ENCODE results near the gene S100A5. TPM values are rescaled to one million over a fixed set of nuclear protein-coding genes. Genes with fewer than 3 reads are reported as not detected.

S100A5 gene
- total RNA-seq, 1 donor from 2014 or later: 2.7 TPM

DNA sequence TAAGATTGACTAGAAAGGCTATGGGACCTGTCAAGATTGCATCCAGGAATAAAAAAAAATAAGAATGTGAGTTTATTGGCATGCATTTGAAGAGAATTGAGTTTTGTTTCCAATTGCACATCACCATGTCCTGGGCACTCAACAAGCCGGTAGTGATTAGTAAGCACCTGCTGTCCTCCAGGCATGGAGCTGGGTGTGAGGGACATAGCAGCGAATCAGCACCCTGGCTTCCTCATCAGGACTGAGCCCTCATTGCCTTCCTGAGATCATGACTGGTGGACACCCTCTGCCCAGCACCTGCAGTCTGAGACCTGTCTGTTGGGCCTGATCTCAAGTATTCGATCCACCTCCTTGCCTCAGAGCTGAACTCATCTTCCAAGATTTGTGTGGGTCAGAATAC, 31.7 kb downstream of the S100A5 start:
- no peak for DNase-seq (ENCODE audit: low read depth)
- no peak for TF ChIP-seq CTCF (conservative IDR thresholded peaks at IDR 0.05; ENCODE audit: low read depth, low read length)
- no peak overlapping the region for H3K4me3 ChIP-seq (ENCODE audit: low read depth, low read length)

DNA sequence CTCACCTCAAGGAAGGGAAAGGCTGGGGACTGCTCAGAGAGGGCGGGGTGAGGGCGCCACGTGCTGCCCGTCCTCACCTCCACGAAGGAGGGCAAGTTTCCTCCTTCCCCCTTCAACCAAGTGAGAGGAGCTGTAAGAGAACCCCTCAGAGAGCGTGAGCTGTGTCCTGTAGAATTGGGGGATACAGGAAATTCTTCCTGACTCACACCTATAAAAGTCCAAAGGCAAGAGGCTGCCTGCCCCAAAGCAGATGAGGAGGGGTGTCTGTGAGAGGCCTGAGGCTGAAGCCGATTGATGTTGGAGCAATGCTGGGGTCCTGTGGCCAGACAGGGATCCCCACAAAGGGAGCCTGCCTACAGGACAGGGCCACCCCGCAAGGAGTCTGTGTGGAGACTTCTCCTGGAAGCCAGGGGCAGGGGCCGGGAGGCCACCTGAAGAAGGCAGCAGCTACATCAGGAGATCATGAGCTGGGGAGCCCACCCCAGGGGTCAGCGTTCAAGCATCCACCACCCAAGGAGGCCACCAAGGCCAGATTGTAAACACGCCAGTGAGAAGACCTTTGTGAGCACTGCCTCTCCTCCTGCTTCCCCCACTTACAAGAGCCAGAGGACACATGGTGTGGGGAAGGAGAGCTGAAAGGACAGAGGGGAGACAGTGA, 32.7 kb downstream of the S100A5 start:
- no peak overlapping the region for H3K4me3 ChIP-seq (ENCODE audit: low read depth, low read length)
- no peak for TF ChIP-seq CTCF (conservative IDR thresholded peaks at IDR 0.05; ENCODE audit: low read depth, low read length)
- DNase-seq (ENCODE audit: low read depth): no peak

DNA sequence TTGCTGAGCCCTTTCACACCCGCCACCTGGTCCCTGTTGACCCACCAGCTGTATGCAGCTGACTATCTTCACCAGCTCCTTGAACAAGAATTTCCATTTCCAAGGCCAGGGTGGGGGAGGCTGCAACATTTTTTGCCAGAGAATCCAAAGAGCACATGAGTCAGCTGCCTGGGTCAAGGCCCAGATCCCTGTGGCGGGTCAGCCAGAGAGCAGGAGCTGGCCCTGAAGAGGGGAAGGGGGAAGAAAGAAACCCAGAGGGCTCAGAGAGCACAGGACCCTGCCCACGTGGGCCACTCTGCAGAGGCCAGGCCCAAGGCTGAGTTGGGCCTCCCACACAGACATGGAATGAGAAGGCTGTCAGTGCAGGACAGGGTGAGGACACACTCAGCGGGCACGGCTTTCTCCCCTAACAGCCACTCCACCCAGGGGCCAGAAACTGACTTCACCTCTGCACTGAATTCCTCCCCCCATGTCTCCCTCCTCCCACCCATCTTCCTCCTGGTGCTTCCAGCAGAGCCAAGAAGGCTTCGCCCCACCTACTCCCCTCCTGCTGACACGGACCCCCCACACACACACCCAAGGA, 33.8 kb downstream of the S100A5 start:
- TF ChIP-seq CTCF (conservative IDR thresholded peaks at IDR 0.05; ENCODE audit: low read depth, low read length): no peak
- H3K4me3 ChIP-seq (ENCODE audit: low read depth, low read length): no peak overlapping the region
- peak; percentile 60 for DNase-seq (ENCODE audit: low read depth)

- TF ChIP-seq CTCF (conservative IDR thresholded peaks at IDR 0.05; ENCODE audit: low read depth, low read length): no peak
- DNase-seq (ENCODE audit: low read depth): no peak
- no peak overlapping the region for H3K4me3 ChIP-seq (ENCODE audit: low read depth, low read length)
Measured at GRCh38 chr1:153506386-153506785, 34.3 kb downstream of the S100A5 start.

DNA sequence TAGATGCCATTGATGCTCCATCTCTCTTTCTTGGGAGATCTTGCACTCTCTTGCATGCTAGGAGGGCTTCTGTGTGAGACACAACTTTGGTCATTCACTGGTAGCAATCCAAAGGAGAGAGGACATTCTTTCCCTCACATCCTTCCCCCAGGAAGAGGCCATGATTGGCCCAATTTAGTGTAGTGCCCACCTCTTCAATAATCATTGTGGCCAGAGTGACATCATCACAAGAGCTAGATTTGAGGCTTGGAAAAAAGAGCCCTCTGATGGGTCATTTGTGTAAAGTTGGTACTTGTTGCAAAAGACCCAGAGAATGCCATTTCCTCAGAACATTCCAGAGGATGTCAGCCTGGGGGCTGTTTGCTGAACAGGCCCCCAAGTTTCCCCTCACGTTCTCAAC, 35.2 kb downstream of the S100A5 start:
- TF ChIP-seq CTCF (conservative IDR thresholded peaks at IDR 0.05; ENCODE audit: low read depth, low read length): no peak
- H3K4me3 ChIP-seq (ENCODE audit: low read depth, low read length): no peak overlapping the region
- DNase-seq (ENCODE audit: low read depth): no peak

DNA sequence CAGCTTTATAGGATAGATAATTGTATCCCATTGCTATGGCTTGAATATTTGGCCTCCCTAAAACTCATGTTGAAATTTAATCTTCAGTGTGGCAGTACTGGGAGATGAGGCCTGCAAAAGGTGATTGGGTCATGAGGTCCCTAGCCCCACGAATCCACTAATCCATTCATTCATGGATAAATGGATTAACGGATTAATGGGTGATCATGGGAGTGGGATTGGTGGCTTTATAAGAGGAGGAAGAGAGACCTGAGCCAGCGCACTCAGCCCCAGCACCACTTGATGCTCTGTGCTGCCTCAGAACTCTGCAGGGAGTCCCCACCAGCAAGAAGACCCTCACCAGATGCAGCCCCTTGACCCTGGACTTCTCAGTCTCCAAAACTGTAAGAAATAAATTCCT, 37.0 kb downstream of the S100A5 start:
- no peak for DNase-seq (ENCODE audit: low read depth)
- TF ChIP-seq CTCF (conservative IDR thresholded peaks at IDR 0.05; ENCODE audit: low read depth, low read length): no peak
- H3K4me3 ChIP-seq (ENCODE audit: low read depth, low read length): no peak overlapping the region

DNA sequence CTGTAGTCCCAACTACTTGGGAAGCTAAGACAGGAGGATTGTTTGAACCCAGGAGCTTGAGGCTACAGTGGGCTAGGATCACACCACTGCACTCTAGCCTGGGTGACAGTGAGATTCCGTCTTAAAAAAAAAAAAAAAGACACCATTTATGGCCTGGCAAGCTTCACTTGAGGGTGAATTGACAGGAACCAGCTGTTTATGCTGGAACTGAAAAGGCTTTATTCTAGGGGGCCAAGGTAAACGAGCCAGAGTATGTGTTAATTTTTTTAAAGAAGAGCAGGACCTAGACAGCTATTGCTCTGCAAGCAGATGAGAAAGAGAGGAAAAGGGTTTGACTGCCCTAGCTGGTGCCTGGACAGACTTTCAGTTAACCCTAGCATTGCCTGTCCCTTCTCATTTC, 42.0 kb downstream of the S100A5 start:
- no peak overlapping the region for H3K4me3 ChIP-seq (ENCODE audit: low read depth, low read length)
- DNase-seq (ENCODE audit: low read depth): no peak
- TF ChIP-seq CTCF (conservative IDR thresholded peaks at IDR 0.05; ENCODE audit: low read depth, low read length): no peak

All from epithelial cell of proximal tubule (primary cell).